ENCODE results near the gene DDX18. TPM values are rescaled to one million over a fixed set of nuclear protein-coding genes. Genes with fewer than 3 reads are reported as not detected.

Gene DDX18
- total RNA-seq, 1 experiment from 2014 or later = 99.0 TPM

DNA sequence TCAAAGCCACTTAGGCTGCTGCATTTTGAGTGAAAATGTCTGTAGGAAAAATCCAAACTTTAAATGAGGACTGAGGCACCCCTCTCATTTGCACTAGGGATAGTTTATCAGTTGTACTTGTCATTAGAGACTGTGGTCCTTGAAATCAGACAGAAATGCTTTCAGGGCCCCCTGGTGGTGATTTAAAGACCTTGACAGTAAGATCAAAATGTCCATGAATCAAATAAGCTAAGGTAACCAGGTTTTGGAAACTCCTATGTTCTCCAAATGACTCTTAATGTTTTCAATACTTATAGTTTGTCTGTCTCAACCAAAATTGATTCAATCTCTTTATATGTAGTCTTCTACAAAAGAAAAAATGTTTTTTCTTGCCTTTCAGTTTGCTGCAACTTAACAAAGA is 28.8 kb upstream of the DDX18 start:
- no peaks in the 10 kb centered on the region for H3K9me3 Mint-ChIP-seq (ENCODE audit: unreplicated experiment)
- CTCF ChIA-PET = interaction anchor here (0.6 to 1.6 kb wide), 5 partner anchors 14 to 520 kb away, joined by 3 to 5 read pairs (median 4); partner anchors contain the start of gene DDX18
- no peaks in the 10 kb centered on the region for H3K4me1 Mint-ChIP-seq (ENCODE audit: low read depth, unreplicated experiment)
- no peaks in the 10 kb centered on the region for H3K27me3 ChIP-seq (replicated peaks; ENCODE audit: control insufficient read depth, insufficient read depth, low read length)
- POLR2A ChIA-PET = no interaction called here
- no peak overlapping the region for H3K4me3 Mint-ChIP-seq (ENCODE audit: unreplicated experiment)
- no peaks in the 10 kb centered on the region for H3K36me3 Mint-ChIP-seq (ENCODE audit: insufficient read depth, unreplicated experiment)
- no peaks in the 10 kb centered on the region for H3K36me3 ChIP-seq (ENCODE audit: control insufficient read depth, insufficient read depth, low read length)
- peak; percentile 57 to 67 for DNase-seq
- no TSS peak for BruUV-seq (replicated peaks)
- intact Hi-C loops (cut with micrococcal nuclease; ENCODE audit: unreplicated experiment) = loop anchor here (1.0 to 5.0 kb wide), 4 partner anchors 132 to 1873 kb away; no protein-coding TSS in a partner anchor
- no peaks in the 10 kb centered on the region for H3K4me1 ChIP-seq
- H3K27ac Mint-ChIP-seq (ENCODE audit: unreplicated experiment) = no peak overlapping the region
- TF ChIP-seq, protein P1, sequence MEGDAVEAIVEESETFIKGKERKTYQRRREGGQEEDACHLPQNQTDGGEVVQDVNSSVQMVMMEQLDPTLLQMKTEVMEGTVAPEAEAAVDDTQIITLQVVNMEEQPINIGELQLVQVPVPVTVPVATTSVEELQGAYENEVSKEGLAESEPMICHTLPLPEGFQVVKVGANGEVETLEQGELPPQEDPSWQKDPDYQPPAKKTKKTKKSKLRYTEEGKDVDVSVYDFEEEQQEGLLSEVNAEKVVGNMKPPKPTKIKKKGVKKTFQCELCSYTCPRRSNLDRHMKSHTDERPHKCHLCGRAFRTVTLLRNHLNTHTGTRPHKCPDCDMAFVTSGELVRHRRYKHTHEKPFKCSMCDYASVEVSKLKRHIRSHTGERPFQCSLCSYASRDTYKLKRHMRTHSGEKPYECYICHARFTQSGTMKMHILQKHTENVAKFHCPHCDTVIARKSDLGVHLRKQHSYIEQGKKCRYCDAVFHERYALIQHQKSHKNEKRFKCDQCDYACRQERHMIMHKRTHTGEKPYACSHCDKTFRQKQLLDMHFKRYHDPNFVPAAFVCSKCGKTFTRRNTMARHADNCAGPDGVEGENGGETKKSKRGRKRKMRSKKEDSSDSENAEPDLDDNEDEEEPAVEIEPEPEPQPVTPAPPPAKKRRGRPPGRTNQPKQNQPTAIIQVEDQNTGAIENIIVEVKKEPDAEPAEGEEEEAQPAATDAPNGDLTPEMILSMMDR (IDR thresholded peaks at IDR 0.05; ENCODE audit: insufficient read depth in 1 of 2, low read depth in 1 of 2, low read length in 1 of 2, severe bottlenecking in 1 of 2, unreplicated experiment in 1 of 2) = peak; percentile 64 to 77
- no peaks in the 10 kb centered on the region for H3K9me3 ChIP-seq
- no peak overlapping the region for H3K4me3 ChIP-seq (ENCODE audit: low read depth, low read length)
- no peaks in the 10 kb centered on the region for H3K27me3 Mint-ChIP-seq (ENCODE audit: insufficient read depth, unreplicated experiment)

DNA sequence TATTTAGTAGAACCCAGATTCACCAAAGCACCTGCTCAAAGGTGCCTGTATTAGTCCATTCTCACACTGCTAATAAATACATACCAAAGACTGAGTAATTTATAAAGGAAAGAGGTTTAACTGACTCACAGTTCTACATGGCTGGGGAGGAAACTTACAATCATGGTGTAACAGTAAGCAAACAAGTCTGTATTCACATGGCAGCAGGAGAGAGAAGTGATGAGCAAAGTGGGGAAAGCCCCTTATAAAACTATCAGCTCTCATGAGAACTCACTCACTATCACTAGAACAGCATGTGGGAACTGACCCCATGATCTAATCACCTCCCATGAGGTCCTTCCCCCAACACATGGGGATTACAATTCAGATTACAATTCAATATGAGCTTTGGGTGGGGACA is 28.0 kb upstream of the DDX18 start:
- no peaks in the 10 kb centered on the region for H3K27me3 Mint-ChIP-seq (ENCODE audit: insufficient read depth, unreplicated experiment)
- Histone ChIP-seq H3K4me3 (ENCODE audit: low read depth, low read length) (no peak overlapping the region), H3K9me3 (no peaks in the 10 kb centered on the region), H3K36me3 (ENCODE audit: control insufficient read depth, insufficient read depth, low read length) (no peaks in the 10 kb centered on the region), H3K27me3 (replicated peaks; ENCODE audit: control insufficient read depth, insufficient read depth, low read length) (peaks cover under 1% of the 10 kb centered on the region; the same call in 1 of the 2 replicates), H3K4me1 (no peaks in the 10 kb centered on the region)
- CTCF ChIA-PET = no interaction called here
- POLR2A ChIA-PET = no interaction called here
- no peak for DNase-seq
- intact Hi-C loops (cut with micrococcal nuclease; ENCODE audit: unreplicated experiment) = loop anchor here (5.0 kb wide), 2 partner anchors 374 to 1874 kb away; no protein-coding TSS in a partner anchor
- no peaks in the 10 kb centered on the region for H3K9me3 Mint-ChIP-seq (ENCODE audit: unreplicated experiment)
- BruUV-seq (replicated peaks) = no TSS peak
- H3K27ac Mint-ChIP-seq (ENCODE audit: unreplicated experiment) = no peak overlapping the region
- H3K4me1 Mint-ChIP-seq (ENCODE audit: low read depth, unreplicated experiment) = no peaks in the 10 kb centered on the region
- no peak overlapping the region for H3K4me3 Mint-ChIP-seq (ENCODE audit: unreplicated experiment)
- TF ChIP-seq, protein P1 (IDR thresholded peaks at IDR 0.05; ENCODE audit: insufficient read depth in 1 of 2, low read depth in 1 of 2, low read length in 1 of 2, severe bottlenecking in 1 of 2, unreplicated experiment in 1 of 2) = no peak
- H3K36me3 Mint-ChIP-seq (ENCODE audit: insufficient read depth, unreplicated experiment) = no peaks in the 10 kb centered on the region

DNA sequence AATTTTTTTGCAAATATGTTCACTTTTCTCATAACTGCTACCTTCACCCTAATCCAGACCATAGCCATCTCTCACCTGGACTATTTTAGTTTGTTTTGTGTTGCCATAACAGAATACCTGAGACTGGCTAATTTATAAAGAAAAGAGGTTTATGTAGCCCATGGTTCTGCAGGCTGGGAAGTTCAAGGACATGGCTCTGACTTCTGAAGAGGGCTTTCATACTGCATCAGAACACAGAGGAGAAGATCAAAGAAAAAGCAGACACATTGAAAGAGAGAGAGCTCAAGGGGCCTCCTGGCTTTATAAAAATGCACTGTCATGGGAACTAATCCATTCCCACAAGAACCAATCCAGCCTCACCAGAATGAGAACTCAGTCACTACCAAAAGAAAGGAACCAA is 25.0 kb upstream of the DDX18 start:
- DNase-seq = no peak
- TF ChIP-seq, protein P1 (IDR thresholded peaks at IDR 0.05; ENCODE audit: insufficient read depth in 1 of 2, low read depth in 1 of 2, low read length in 1 of 2, severe bottlenecking in 1 of 2, unreplicated experiment in 1 of 2) = no peak
- no peaks in the 10 kb centered on the region for H3K36me3 ChIP-seq (ENCODE audit: control insufficient read depth, insufficient read depth, low read length)
- H3K27me3 ChIP-seq (replicated peaks; ENCODE audit: control insufficient read depth, insufficient read depth, low read length) = peaks cover 1% of the 10 kb centered on the region; the same call in 1 of the 2 replicates
- ChIA-PET CTCF (no interaction called here), POLR2A (no interaction called here)
- no peaks in the 10 kb centered on the region for H3K4me1 Mint-ChIP-seq (ENCODE audit: low read depth, unreplicated experiment)
- intact Hi-C loops (cut with micrococcal nuclease; ENCODE audit: unreplicated experiment) = loop anchor here (5.0 kb wide), 2 partner anchors 377 to 1877 kb away; no protein-coding TSS in a partner anchor
- no TSS peak for BruUV-seq (replicated peaks)
- H3K27me3 Mint-ChIP-seq (ENCODE audit: insufficient read depth, unreplicated experiment) = peaks cover 5% of the 10 kb centered on the region
- no peak overlapping the region for H3K4me3 ChIP-seq (ENCODE audit: low read depth, low read length)
- H3K4me1 ChIP-seq = no peaks in the 10 kb centered on the region
- H3K9me3 Mint-ChIP-seq (ENCODE audit: unreplicated experiment) = no peaks in the 10 kb centered on the region
- H3K4me3 Mint-ChIP-seq (ENCODE audit: unreplicated experiment) = no peak overlapping the region
- H3K9me3 ChIP-seq = no peaks in the 10 kb centered on the region
- H3K36me3 Mint-ChIP-seq (ENCODE audit: insufficient read depth, unreplicated experiment) = no peaks in the 10 kb centered on the region
- no peak overlapping the region for H3K27ac Mint-ChIP-seq (ENCODE audit: unreplicated experiment)

Measured in Caco-2 (cell line).